IMR-90 (cell line): ENCODE data around the gene BCL6. TPM values are rescaled to one million over a fixed set of nuclear protein-coding genes. Genes with fewer than 3 reads are reported as not detected.
A peak's percentile ranks its signal among the peaks of the same experiment; 100 is the strongest.

Source experiments
- ATAC-seq: fragments of 200-7000 bp; cut with Tn5 transposase; 2 replicates; pipeline ENCODE4 v1.9.1; 2020; ENCODE audit warnings: low read depth, mild to moderate bottlenecking, moderate library complexity
- BruUV-seq: library from RNA; stranded (reverse); fragments of 400-500 nt; replicated peaks from 2 replicates; lab custom pipeline; 2021; lab: Mats Ljungman, UMichigan
- CTCF ChIA-PET: fragments of 300-600 bp; formaldehyde crosslinking; extraction: SDS; loops from one replicate; lab custom pipeline; 2021; ENCODE audit warnings: antibody characterized with exemption; lab: Yijun Ruan, JAX
- POLR2A ChIA-PET: fragments of 300-600 bp; sonication (Branson Sonifier 250); formaldehyde crosslinking; loops from one replicate; lab custom pipeline; 2022; ENCODE audit warnings: antibody characterized with exemption; ENCODE audit not compliant: unreplicated experiment; lab: Charles Lee
- DNase-seq: peaks from one replicate; pipeline ENCODE4 v3.0.0; 2013
- H2AFZ ChIP-seq: replicated peaks from 2 replicates; pipeline ENCODE3; 2013; ENCODE audit warnings: low read length, mild to moderate bottlenecking; ENCODE audit not compliant: poor library complexity
- H2AK5ac ChIP-seq: 2 replicates; pipeline ENCODE4 v1.6.1; 2013; ENCODE audit warnings: low read depth, low read length, inconsistent platforms
- H2AK9ac ChIP-seq: replicated peaks from 2 replicates; pipeline ENCODE3; 2013; ENCODE audit warnings: mild to moderate bottlenecking, low read depth, low read length, moderate library complexity; ENCODE audit not compliant: poor library complexity
- H2BK120ac ChIP-seq: 2 replicates; pipeline ENCODE4 v1.6.1; 2013; ENCODE audit warnings: low read depth, low read length, inconsistent platforms
- H2BK15ac ChIP-seq: 3 replicates; pipeline ENCODE4 v1.6.1; 2013; ENCODE audit warnings: low read depth, low read length, inconsistent platforms
- H2BK20ac ChIP-seq: 2 replicates; pipeline ENCODE4 v1.6.1; 2013; ENCODE audit warnings: low read depth, mild to moderate bottlenecking, inconsistent platforms, low read length, moderate library complexity
- H2BK5ac ChIP-seq: 2 replicates; pipeline ENCODE4 v1.6.1; 2013; ENCODE audit warnings: mild to moderate bottlenecking, low read depth, low read length, inconsistent platforms; ENCODE audit not compliant: poor library complexity, severe bottlenecking
- H3K14ac ChIP-seq: replicated peaks from 2 replicates; pipeline ENCODE4 v1.6.1; 2013; ENCODE audit warnings: low read depth, low read length, inconsistent platforms
- H3K18ac ChIP-seq: 2 replicates; pipeline ENCODE4 v1.6.1; 2013; ENCODE audit warnings: low read depth, low read length, control low read depth
- H3K23ac ChIP-seq: 2 replicates; pipeline ENCODE4 v1.6.1; 2013; ENCODE audit warnings: low read depth, low read length, inconsistent platforms
- H3K27ac ChIP-seq: 2 replicates; pipeline ENCODE4 v1.5.1; 2013; ENCODE audit warnings: mild to moderate bottlenecking, control low read depth, low read length; ENCODE audit not compliant: insufficient read depth
- H3K27me3 ChIP-seq: 2 replicates; pipeline ENCODE4 v1.6.1; 2013; ENCODE audit warnings: low read length; ENCODE audit not compliant: control insufficient read depth, insufficient read depth
- H3K36me3 ChIP-seq: 2 replicates; pipeline ENCODE4 v1.6.1; 2013; ENCODE audit warnings: low read length, mixed read lengths; ENCODE audit not compliant: control insufficient read depth, insufficient read depth
- H3K4ac ChIP-seq: 2 replicates; pipeline ENCODE4 v1.6.1; 2013; ENCODE audit warnings: low read depth, low read length, inconsistent platforms
- H3K4me1 ChIP-seq: 2 replicates; pipeline ENCODE4 v1.6.1; 2013; ENCODE audit warnings: low read length, mixed read lengths; ENCODE audit not compliant: control insufficient read depth, insufficient read depth
- H3K4me2 ChIP-seq: 2 replicates; pipeline ENCODE4 v1.6.1; 2013; ENCODE audit warnings: low read depth, mild to moderate bottlenecking, control low read depth, low read length, moderate library complexity
- H3K4me3 ChIP-seq: 2 replicates; pipeline ENCODE4 v1.5.1; 2013; ENCODE audit warnings: low read depth, mild to moderate bottlenecking, control low read depth, low read length, moderate library complexity; ENCODE audit not compliant: insufficient read depth
- H3K56ac ChIP-seq: 2 replicates; pipeline ENCODE4 v1.6.1; 2013; ENCODE audit warnings: low read length, inconsistent platforms; ENCODE audit not compliant: insufficient read depth; ENCODE audit errors: extremely low read depth
- H3K79me1 ChIP-seq, 2 experiments: 2 replicates each; pipeline ENCODE4 v1.6.1; 2013; ENCODE audit warnings: low read length in 2 of 2, inconsistent platforms in 1 of 2, low read depth in 1 of 2
- H3K9ac ChIP-seq: 2 replicates; pipeline ENCODE4 v1.6.1; 2013; ENCODE audit warnings: low read depth, low read length, control low read depth
- H3K9me1 ChIP-seq: 2 replicates; pipeline ENCODE4 v1.6.1; 2013; ENCODE audit warnings: low read length, inconsistent platforms; ENCODE audit not compliant: insufficient read depth
- H3K9me3 ChIP-seq: 2 replicates; pipeline ENCODE4 v1.6.1; 2013; ENCODE audit warnings: low read length; ENCODE audit not compliant: control insufficient read depth, insufficient read depth
- H4K20me1 ChIP-seq: 2 replicates; pipeline ENCODE4 v1.6.1; 2013; ENCODE audit warnings: low read length, inconsistent platforms; ENCODE audit not compliant: insufficient read depth
- H4K5ac ChIP-seq: 2 replicates; pipeline ENCODE4 v1.6.1; 2013; ENCODE audit warnings: mild to moderate bottlenecking, low read depth, low read length, control low read depth
- H4K8ac ChIP-seq, 2 experiments: 2 replicates each; pipeline ENCODE4 v1.6.1; 2013; ENCODE audit warnings: low read depth in 2 of 2, low read length in 2 of 2, control low read depth in 1 of 2, inconsistent platforms in 1 of 2
- H4K91ac ChIP-seq: 2 replicates; pipeline ENCODE4 v1.6.1; 2013; ENCODE audit warnings: low read depth, low read length, inconsistent platforms; ENCODE audit not compliant: insufficient read depth
- BHLHE40 ChIP-seq: fragments of 150-350 bp; IDR thresholded peaks from 2 replicates; pipeline ENCODE4 v1.6.1; 2016; ENCODE audit warnings: mild to moderate bottlenecking, low read depth, low read length
- CEBPB ChIP-seq: IDR thresholded peaks from 2 replicates; pipeline ENCODE4 v1.6.1; 2012; ENCODE audit warnings: low read depth, low read length, improper control_type of control experiment
- CHD1 ChIP-seq: IDR thresholded peaks from 2 replicates; pipeline ENCODE4 v1.6.1; 2012; ENCODE audit warnings: low read depth, low read length, improper control_type of control experiment
- ELK1 ChIP-seq: fragments of 150-350 bp; IDR thresholded peaks from 2 replicates; pipeline ENCODE4 v1.6.1; 2016; ENCODE audit warnings: low read depth, mild to moderate bottlenecking, low read length, moderate library complexity, borderline replicate concordance
- FOS ChIP-seq: fragments of 150-350 bp; IDR thresholded peaks from 2 replicates; pipeline ENCODE4 v1.6.1; 2016; ENCODE audit warnings: low read depth, low read length
- MAFK ChIP-seq: IDR thresholded peaks from 2 replicates; pipeline ENCODE4 v1.6.1; 2012; ENCODE audit warnings: low read depth, low read length, improper control_type of control experiment
- MAZ ChIP-seq: IDR thresholded peaks from 2 replicates; pipeline ENCODE4 v1.6.1; 2012; ENCODE audit warnings: low read depth, mild to moderate bottlenecking, low read length, improper control_type of control experiment, moderate library complexity, borderline replicate concordance
- NFE2L2 ChIP-seq: fragments of 150-350 bp; IDR thresholded peaks from 2 replicates; pipeline ENCODE4 v1.6.1; 2016; ENCODE audit warnings: low read depth, mild to moderate bottlenecking, low read length
- POLR2A ChIP-seq: IDR thresholded peaks from 2 replicates; pipeline ENCODE4 v1.6.1; 2012; ENCODE audit warnings: mild to moderate bottlenecking, low read depth, low read length
- RAD21 ChIP-seq: IDR thresholded peaks from 2 replicates; pipeline ENCODE4 v1.6.1; 2012; ENCODE audit warnings: low read length, improper control_type of control experiment
- RCOR1 ChIP-seq: IDR thresholded peaks from 2 replicates; pipeline ENCODE4 v1.6.1; 2012; ENCODE audit warnings: mild to moderate bottlenecking, low read length, improper control_type of control experiment; ENCODE audit not compliant: insufficient replicate concordance
- RFX5 ChIP-seq: IDR thresholded peaks from 2 replicates; pipeline ENCODE4 v1.8.0; 2012; ENCODE audit warnings: low read depth, mild to moderate bottlenecking, low read length, moderate library complexity
- SMC3 ChIP-seq: fragments of 150-350 bp; IDR thresholded peaks from 2 replicates; pipeline ENCODE4 v1.6.1; 2016; ENCODE audit warnings: low read depth, mild to moderate bottlenecking, antibody characterized with exemption, low read length, moderate library complexity
- WGBS, 2 experiments: methylation state at CpG; one replicate each; pipeline versions ENCODE4 v1.1.5 to v1.1.7; 2013; ENCODE audit warnings: missing lambda C conversion rate in 2 of 2; ENCODE audit not compliant: insufficient read length in 1 of 2; ENCODE audit errors: extremely low coverage in 2 of 2; 5-methylcytosine and 5-hydroxymethylcytosine counted together
- dilution Hi-C: fragments of 300-500 bp; cut with HindIII; formaldehyde crosslinking; loops from one replicate; pipeline ENCODE4 v1.14.3; 2018; ENCODE audit warnings: low sequenced_read_pairs; ENCODE audit not compliant: unreplicated experiment
- in situ Hi-C: fragments of 300-500 bp; cut with MboI; formaldehyde crosslinking; loops from 3 replicates; pipeline ENCODE4 v1.14.3; 2019; ENCODE audit warnings: low sequenced_read_pairs, inconsistent platforms, mixed read lengths
- intact Hi-C: fragments of 100-400 bp; cut with micrococcal nuclease; formaldehyde crosslinking; loops from 2 replicates; pipeline ENCODE4 v1.10.0; 2022
- polyA plus RNA-seq, 3 experiments: library from polyadenylated mRNA; depleted of rRNA; stranded (reverse); fragments of >200 nt; gene quantifications; 2 replicates each; pipeline ENCODE4 v1.2.3, GENCODE V29; 2012; ENCODE audit warnings: low replicate concordance in 1 of 3
- total RNA-seq: library from RNA; depleted of rRNA; stranded (reverse); fragments of >200 nt; gene quantifications from 2 replicates; pipeline ENCODE4 v1.2.3, GENCODE V29; 2012
- TF ChIP-seq, protein P1 (sequence below): fragments of 150-350 bp; IDR thresholded peaks from 2 replicates; pipeline ENCODE4 v1.6.1; 2017; ENCODE audit warnings: mild to moderate bottlenecking, antibody characterized with exemption, low read length, low read depth

BCL6 gene
- total and polyA plus RNA-seq, 2 of the 4 experiments (the other 2 are of a cell fraction): 19.7 to 22.6 TPM

DNA sequence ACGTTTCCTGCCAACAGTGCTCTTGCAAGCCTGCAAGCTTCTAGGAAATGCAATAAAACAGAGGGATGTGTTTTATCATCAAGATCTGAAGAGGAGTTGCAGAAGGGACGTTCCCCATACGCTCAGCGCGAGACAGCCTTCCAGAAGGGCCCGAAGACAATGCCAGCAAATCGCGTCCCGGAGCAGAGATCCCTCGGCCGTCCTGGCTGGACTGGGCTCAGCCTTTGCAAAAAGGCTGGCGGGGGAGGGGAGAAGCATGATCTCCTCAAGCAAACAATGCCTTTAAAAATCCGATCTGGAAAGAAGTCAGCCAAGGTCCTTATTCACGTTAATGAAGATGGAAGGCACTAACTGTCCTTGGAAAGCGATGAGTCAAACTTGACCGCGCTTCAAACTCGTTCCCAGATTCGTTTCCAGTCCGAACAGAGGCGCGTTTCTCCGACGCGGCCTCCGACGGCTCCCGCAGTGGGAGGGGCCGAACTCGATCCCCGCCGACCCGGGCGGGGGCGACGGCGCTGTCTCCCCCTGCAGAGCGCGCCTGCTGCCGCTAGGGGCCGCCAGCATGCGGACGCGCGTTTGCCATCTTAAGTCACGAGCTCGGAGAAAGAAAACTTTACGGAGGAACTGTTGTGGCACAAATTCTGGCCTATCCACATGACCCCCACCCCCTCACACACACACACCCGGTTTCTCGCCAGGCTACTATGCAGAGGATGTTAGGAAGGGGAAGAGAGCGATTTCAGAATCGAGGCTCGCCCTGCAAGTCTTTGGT, 5.5 kb downstream of the BCL6 start:
- H3K27ac ChIP-seq: peak overlapping the region; percentile 97
- H4K20me1 ChIP-seq: peaks cover 61% of the 10 kb centered on the region
- H3K9me3 ChIP-seq: no peaks in the 10 kb centered on the region
- peak overlapping the region; percentile 99 for H3K4me2 ChIP-seq
- H2AK9ac ChIP-seq: peak overlapping the region; percentile 89
- peak overlapping the region; percentile 90 for H3K14ac ChIP-seq
- peak overlapping the region; percentile 88 for H4K5ac ChIP-seq
- H2AFZ ChIP-seq: peak overlapping the region; percentile 92
- peak overlapping the region; percentile 94 for H2AK5ac ChIP-seq
- H3K4me3 ChIP-seq: peak overlapping the region; percentile 46
- H3K23ac ChIP-seq: peak overlapping the region; percentile 96
- H3K27me3 ChIP-seq: no peaks in the 10 kb centered on the region
- WGBS, 2 experiments: 1% methylated on average over 31 of the region's 53 CpGs; no CpG with 5 or more reads in 1 of the 2 experiments
- intact Hi-C loops: loop anchor here (1.0 to 5.0 kb wide), 8 partner anchors 313 to 1409 kb away; no protein-coding TSS in a partner anchor
- H3K56ac ChIP-seq: peak overlapping the region; percentile 84
- H3K4me1 ChIP-seq: peaks cover 20% of the 10 kb centered on the region
- in situ Hi-C loops: loop anchor here (5.0 to 25.0 kb wide), 8 partner anchors 435 to 1415 kb away; no protein-coding TSS in a partner anchor
- peaks cover 12% of the 10 kb centered on the region; the same call in 1 of the 2 replicates for H3K9me1 ChIP-seq
- H2BK120ac ChIP-seq: peak overlapping the region; percentile 78
- peak overlapping the region; percentile 93 for H3K4ac ChIP-seq
- H2BK20ac ChIP-seq: peak overlapping the region; percentile 76
- BruUV-seq: no TSS peak
- peak overlapping the region; percentile 88 for H3K9ac ChIP-seq
- peak overlapping the region; percentile 86 for H2BK5ac ChIP-seq
- peak overlapping the region; percentile 74 for H4K91ac ChIP-seq
- peak overlapping the region; percentile 96 for H3K18ac ChIP-seq
- ChIA-PET CTCF (interaction anchor here (0.5 to 4.5 kb wide), 39 partner anchors 11 to 1493 kb away, joined by 3 to 96 read pairs (median 3); no protein-coding TSS in a partner anchor), POLR2A (interaction anchor here (0.7 to 1.0 kb wide), 2 partner anchors 414 to 854 kb away, joined by 3 read pairs; partner anchors contain the start of gene LPP)
- H3K79me1 ChIP-seq: peaks cover 20 to 82% of the 10 kb centered on the region in 2 experiments
- dilution Hi-C loops: loop anchor here (10.0 to 25.0 kb wide), 2 partner anchors 573 to 1215 kb away; no protein-coding TSS in a partner anchor
- no peaks in the 10 kb centered on the region for H3K36me3 ChIP-seq
- peak overlapping the region; percentile 77; the same call in 2 of the 3 replicates for H2BK15ac ChIP-seq
- ATAC-seq: peak; percentile 43
- DNase-seq: peak; percentile 89
- peak overlapping the region; percentile 68 to 91 for H4K8ac ChIP-seq
- TF ChIP-seq CHD1 (no peak; the same call in 1 of the 2 replicates), RFX5 (no peak), CEBPB (no peak), BHLHE40 (peak; percentile 90), POLR2A (0 out of 2 replicates have a peak, but pooled peaks have one; percentile 25), ELK1 (no peak), SMC3 (peak; percentile 37), RAD21 (peak; percentile 58), MAFK (no peak), RCOR1 (no peak), MAZ (peak; percentile 84), NFE2L2 (no peak), FOS (0 out of 2 replicates have a peak, but pooled peaks have one; percentile 1)
- TF ChIP-seq, protein P1, sequence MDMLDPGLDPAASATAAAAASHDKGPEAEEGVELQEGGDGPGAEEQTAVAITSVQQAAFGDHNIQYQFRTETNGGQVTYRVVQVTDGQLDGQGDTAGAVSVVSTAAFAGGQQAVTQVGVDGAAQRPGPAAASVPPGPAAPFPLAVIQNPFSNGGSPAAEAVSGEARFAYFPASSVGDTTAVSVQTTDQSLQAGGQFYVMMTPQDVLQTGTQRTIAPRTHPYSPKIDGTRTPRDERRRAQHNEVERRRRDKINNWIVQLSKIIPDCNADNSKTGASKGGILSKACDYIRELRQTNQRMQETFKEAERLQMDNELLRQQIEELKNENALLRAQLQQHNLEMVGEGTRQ: peak; percentile 56
